ENCODE data around the gene ZNF787. TPM values are rescaled to one million over a fixed set of nuclear protein-coding genes. Genes with fewer than 3 reads are reported as not detected.

The ZNF787 gene
- total and polyA plus RNA-seq, 2 of the 4 experiments (the other 2 are of a cell fraction) = 4.8 to 11.2 TPM

- H3K9ac ChIP-seq (ENCODE audit: low read depth, low read length) = no peak overlapping the region
- H2AK9ac ChIP-seq (replicated peaks; ENCODE audit: low read depth, low read length, poor library complexity) = no peak overlapping the region
- H3K9me3 ChIP-seq (ENCODE audit: control insufficient read depth, insufficient read depth, low read length) = no peaks in the 10 kb centered on the region
- H4K8ac ChIP-seq (ENCODE audit: low read depth in 2 of 2, low read length in 2 of 2) = no peak overlapping the region
- no peak overlapping the region for H2BK120ac ChIP-seq (ENCODE audit: low read depth, low read length)
- no peak overlapping the region for H2BK15ac ChIP-seq (ENCODE audit: low read depth, low read length)
- H4K5ac ChIP-seq (ENCODE audit: low read depth, low read length) = no peak overlapping the region
- no peak overlapping the region for H3K18ac ChIP-seq (ENCODE audit: low read depth, low read length)
- no peak for ATAC-seq (ENCODE audit: low read depth)
- ChIA-PET CTCF (interaction anchor here (0.7 kb wide), 1 partner anchor 8 kb away, joined by 3 read pairs; no protein-coding TSS in a partner anchor), POLR2A (ENCODE audit: unreplicated experiment) (no interaction called here)
- no peak overlapping the region for H2AFZ ChIP-seq (replicated peaks; ENCODE audit: low read length, poor library complexity)
- no peak overlapping the region for H2AK5ac ChIP-seq (ENCODE audit: low read depth, low read length)
- no peak overlapping the region for H3K14ac ChIP-seq (replicated peaks; ENCODE audit: low read depth, low read length)
- no peaks in the 10 kb centered on the region for H4K20me1 ChIP-seq (ENCODE audit: insufficient read depth, low read length)
- no peaks in the 10 kb centered on the region for H3K36me3 ChIP-seq (ENCODE audit: control insufficient read depth, insufficient read depth, low read length)
- 88% methylated on average over 5 of the region's 19 CpGs; no CpG with 5 or more reads in 1 of the 2 experiments for WGBS, 2 experiments (ENCODE audit: extremely low coverage in 2 of 2, insufficient read length in 1 of 2)
- H3K4ac ChIP-seq (ENCODE audit: low read depth, low read length) = no peak overlapping the region
- intact Hi-C loops (cut with micrococcal nuclease) (no loop called here), in situ Hi-C loops (cut with MboI; ENCODE audit: low sequenced_read_pairs) (loop anchor here (25.0 kb wide), 2 partner anchors 440 to 1665 kb away; partner anchors contain the start of genes CDC42EP5, EPN1 and LENG9), dilution Hi-C loops (cut with HindIII; ENCODE audit: low sequenced_read_pairs, unreplicated experiment) (no loop called here)
- H3K4me1 ChIP-seq (ENCODE audit: control insufficient read depth, insufficient read depth, low read length) = peaks cover 2% of the 10 kb centered on the region; the same call in 1 of the 2 replicates
- H4K91ac ChIP-seq (ENCODE audit: insufficient read depth, low read depth, low read length) = no peak overlapping the region
- no peak overlapping the region for H3K27ac ChIP-seq (ENCODE audit: insufficient read depth, low read length)
- H3K9me1 ChIP-seq (ENCODE audit: insufficient read depth, low read length) = no peaks in the 10 kb centered on the region; the same call in 1 of the 2 replicates
- no peak overlapping the region for H3K23ac ChIP-seq (ENCODE audit: low read depth, low read length)
- no TSS peak for BruUV-seq (replicated peaks)
- no peaks in the 10 kb centered on the region for H3K27me3 ChIP-seq (ENCODE audit: control insufficient read depth, insufficient read depth, low read length)
- H3K79me1 ChIP-seq (ENCODE audit: low read depth in 1 of 2, low read length in 2 of 2) = no peaks in the 10 kb centered on the region
- no peak for DNase-seq
- TF ChIP-seq CHD1 (IDR thresholded peaks at IDR 0.05; ENCODE audit: low read depth, low read length) = no peak
- no peak for TF ChIP-seq RCOR1 (IDR thresholded peaks at IDR 0.05; ENCODE audit: insufficient replicate concordance, low read length)
- H3K4me2 ChIP-seq (ENCODE audit: low read depth, low read length) = no peak overlapping the region
- no peak overlapping the region for H3K4me3 ChIP-seq (ENCODE audit: insufficient read depth, low read depth, low read length)
- H2BK20ac ChIP-seq (ENCODE audit: low read depth, low read length) = no peak overlapping the region
- H3K56ac ChIP-seq (ENCODE audit: extremely low read depth, insufficient read depth, low read length) = no peak overlapping the region
- no peak overlapping the region for H2BK5ac ChIP-seq (ENCODE audit: low read depth, low read length, poor library complexity, severe bottlenecking)
Measured at GRCh38 chr19:56126983-56127780, 6.1 kb upstream of the ZNF787 start.

Measured in IMR-90 (cell line).